GM12878 (cell line): ENCODE results near the gene FAM81B. TPM values are rescaled to one million over a fixed set of nuclear protein-coding genes. Genes with fewer than 3 reads are reported as not detected.

Experiments used
- ATAC-seq: fragments of 200-7000 bp; cut with Tn5 transposase; 3 replicates; pipeline ENCODE4 v1.9.1; 2020; ENCODE audit warnings: mild to moderate bottlenecking, moderate library complexity
- BruUV-seq: library from RNA; stranded (reverse); fragments of 400-500 nt; replicated peaks from 2 replicates; lab custom pipeline; 2021; lab: Mats Ljungman, UMichigan
- CTCF ChIA-PET: fragments of 300-600 bp; sonication (Branson Sonifier 250); formaldehyde crosslinking; extraction: SDS; loops from one replicate; lab custom pipeline; 2021; ENCODE audit warnings: inconsistent platforms; lab: Yijun Ruan, JAX
- POLR2A ChIA-PET: fragments of 350-600 bp; formaldehyde crosslinking; extraction: SDS; loops from one replicate; lab custom pipeline; 2021; ENCODE audit warnings: inconsistent platforms; lab: Charles Lee
- RAD21 ChIA-PET: fragments of 300-600 bp; sonication (Branson Sonifier 250); formaldehyde crosslinking; loops from one replicate; lab custom pipeline; 2023; ENCODE audit warnings: antibody characterized with exemption; ENCODE audit not compliant: unreplicated experiment; lab: Charles Lee
- SMC1A ChIA-PET: fragments of 300-600 bp; sonication (Branson Sonifier 250); formaldehyde crosslinking; loops from one replicate; lab custom pipeline; 2023; ENCODE audit not compliant: unreplicated experiment, uncharacterized antibody; lab: Charles Lee
- DNase-seq: peaks from one replicate; pipeline ENCODE4 v3.0.0-alpha.2; 2011; ENCODE audit warnings: low read depth, low spot score
- FAIRE-seq: peaks from 3 replicates; lab custom pipeline; 2011; peaks lifted over from hg19 to GRCh38; lab: Jason Lieb, UNC
- H2AFZ ChIP-seq: 2 replicates; pipeline ENCODE4 v1.6.0; 2011; ENCODE audit warnings: low read depth, low read length, control low read depth; ENCODE audit not compliant: control insufficient read depth
- H3K27ac ChIP-seq: 2 replicates; pipeline ENCODE4 v1.5.1; 2011; ENCODE audit warnings: control low read depth; ENCODE audit not compliant: control insufficient read depth, insufficient read depth
- H3K27me3 ChIP-seq, 2 experiments: replicated peaks in 1 of 2; 2 replicates each; pipeline versions ENCODE4 v1.6.0 to v1.6.1; 2011; ENCODE audit warnings: low read length in 1 of 2; ENCODE audit not compliant: control insufficient read depth in 2 of 2, insufficient read depth in 2 of 2
- H3K36me3 ChIP-seq, 2 experiments: 2 replicates each; pipeline ENCODE4 v1.5.1; 2011; ENCODE audit warnings: low read length in 1 of 2; ENCODE audit not compliant: control insufficient read depth in 2 of 2, insufficient read depth in 2 of 2
- H3K4me1 ChIP-seq: 2 replicates; pipeline ENCODE4 v1.6.1; 2011; ENCODE audit warnings: mild to moderate bottlenecking, low read length, moderate library complexity, mixed read lengths; ENCODE audit not compliant: control insufficient read depth, insufficient read depth
- H3K4me2 ChIP-seq: 2 replicates; pipeline ENCODE4 v1.6.0; 2011; ENCODE audit warnings: control low read depth; ENCODE audit not compliant: control insufficient read depth, insufficient read depth
- H3K4me3 ChIP-seq: fragments of 200-600 bp; sonication (generic); 2 replicates; pipeline ENCODE4 v1.5.1; 2016
- H3K79me2 ChIP-seq: 2 replicates; pipeline ENCODE4 v1.6.0; 2011; ENCODE audit warnings: low read length; ENCODE audit not compliant: control insufficient read depth, insufficient read depth
- H3K9ac ChIP-seq: 2 replicates; pipeline ENCODE4 v1.8.0; 2011; ENCODE audit warnings: low read length, control low read depth, mixed read lengths; ENCODE audit not compliant: control insufficient read depth, insufficient read depth
- H3K9me3 ChIP-seq: replicated peaks from 3 replicates; pipeline ENCODE4 v1.5.1; 2011; ENCODE audit warnings: mild to moderate bottlenecking, low read length; ENCODE audit not compliant: control insufficient read depth, insufficient read depth
- H4K20me1 ChIP-seq: 2 replicates; pipeline ENCODE4 v1.6.0; 2011; ENCODE audit not compliant: control insufficient read depth, insufficient read depth
- NR2C1 ChIP-seq: fragments of 450-650 bp; IDR thresholded peaks from 2 replicates; pipeline ENCODE4 v1.6.1; 2017; ENCODE audit warnings: antibody characterized with exemption, mild to moderate bottlenecking, moderate library complexity
- PBX3 ChIP-seq: IDR thresholded peaks from 2 replicates; pipeline ENCODE4 v1.6.1; 2011; ENCODE audit warnings: mild to moderate bottlenecking, low read depth, low read length, moderate library complexity; ENCODE audit not compliant: insufficient replicate concordance
- WGBS: methylation state at CpG from one replicate; pipeline ENCODE4 v1.1.6; 2016; ENCODE audit warnings: low lambda C conversion rate; ENCODE audit not compliant: insufficient replicate concordance, insufficient coverage; ENCODE audit errors: missing lambda C conversion rate; 5-methylcytosine and 5-hydroxymethylcytosine counted together
- in situ Hi-C: fragments of 300-500 bp; cut with MboI; formaldehyde crosslinking; loops from 9 replicates; pipeline ENCODE4 v1.14.3; 2018; ENCODE audit warnings: mixed read lengths
- intact Hi-C: fragments of 100-400 bp; cut with micrococcal nuclease; formaldehyde crosslinking; loops from one replicate; pipeline ENCODE4 v1.14.2; 2022; ENCODE audit not compliant: unreplicated experiment
- polyA plus RNA-seq, 11 experiments: library from polyadenylated mRNA; depleted of rRNA in 4 of 11; unstranded in 6 of 11; stranded (reverse) in 5 of 11; fragments of >200 nt; fragmentation: Nextera tagmentation in 4 of 11; fragmentation: Illumina TruSeq in 1 of 11; extraction: Ambion mirVana in 4 of 11; extraction: Trizol in 1 of 11; gene quantifications; 1 replicate in 1 of 11; 2 replicates in 10 of 11; pipeline versions ENCODE4 v1.2.1 to v1.2.3, GENCODE V29; 2011 to 2016; ENCODE audit warnings: inconsistent platforms in 2 of 11, missing spikeins in 2 of 11, low read depth in 1 of 11
- total RNA-seq, 4 experiments: library from RNA; depleted of rRNA in 3 of 4; stranded (reverse); fragments of >200 nt in 3 of 4; fragmentation: Illumina TruSeq in 1 of 4; extraction: Trizol in 1 of 4; gene quantifications; 2 replicates each; pipeline versions ENCODE4 v1.2.1 to v1.2.3, GENCODE V29; 2013 to 2021
- TF ChIP-seq, protein P1 (sequence below): fragments of 450-650 bp; IDR thresholded peaks from 2 replicates; pipeline ENCODE4 v1.6.1; 2014; ENCODE audit warnings: mild to moderate bottlenecking

The FAM81B gene
- total and polyA plus RNA-seq, 10 of the 15 experiments (the other 5 are each of a cell fraction or from before 2014, with no cell fraction given), result not detected

GRCh38 chr5:95454536-95454935 is 63.4 kb downstream of the FAM81B start (continued):
- TF ChIP-seq NR2C1, result no peak
- no peak for TF ChIP-seq PBX3
- TF ChIP-seq, protein P1, sequence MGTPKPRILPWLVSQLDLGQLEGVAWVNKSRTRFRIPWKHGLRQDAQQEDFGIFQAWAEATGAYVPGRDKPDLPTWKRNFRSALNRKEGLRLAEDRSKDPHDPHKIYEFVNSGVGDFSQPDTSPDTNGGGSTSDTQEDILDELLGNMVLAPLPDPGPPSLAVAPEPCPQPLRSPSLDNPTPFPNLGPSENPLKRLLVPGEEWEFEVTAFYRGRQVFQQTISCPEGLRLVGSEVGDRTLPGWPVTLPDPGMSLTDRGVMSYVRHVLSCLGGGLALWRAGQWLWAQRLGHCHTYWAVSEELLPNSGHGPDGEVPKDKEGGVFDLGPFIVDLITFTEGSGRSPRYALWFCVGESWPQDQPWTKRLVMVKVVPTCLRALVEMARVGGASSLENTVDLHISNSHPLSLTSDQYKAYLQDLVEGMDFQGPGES, result no peak

DNA sequence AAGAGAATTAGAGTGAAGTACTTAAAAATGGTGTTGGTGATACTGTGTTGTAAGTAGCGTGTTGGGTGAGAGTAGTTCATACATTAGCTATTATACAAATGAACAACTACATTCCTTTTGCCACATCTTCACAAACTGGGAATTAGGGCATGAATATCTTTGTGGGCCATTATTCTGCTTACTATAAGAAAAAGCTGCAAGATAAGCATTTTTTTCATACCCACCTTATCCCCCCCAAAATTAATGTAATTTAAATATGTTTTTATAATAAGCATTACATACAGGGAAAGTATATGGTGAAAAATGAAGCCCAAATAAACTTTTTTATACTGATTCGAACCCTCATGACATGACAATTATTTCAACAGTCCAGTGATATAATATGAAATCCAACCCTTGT is 69.5 kb downstream of the FAM81B start:
- ChIA-PET POLR2A (no interaction called here), SMC1A (interaction anchor here (2.0 kb wide), 1 partner anchor 10 kb away, joined by 4 read pairs; no protein-coding TSS in a partner anchor), RAD21 (no interaction called here), CTCF (no interaction called here)
- Histone ChIP-seq H3K4me2 (no peak overlapping the region), H3K36me3 (no peaks in the 10 kb centered on the region; a peak in 1 of 4 replicates), H3K27ac (no peak overlapping the region), H3K4me1 (no peaks in the 10 kb centered on the region), H3K4me3 (no peak overlapping the region), H2AFZ (no peak overlapping the region), H4K20me1 (no peaks in the 10 kb centered on the region; the same call in 1 of the 2 replicates), H3K27me3 (no peaks in the 10 kb centered on the region), H3K9ac (no peak overlapping the region), H3K9me3 (no peaks in the 10 kb centered on the region), H3K79me2 (no peaks in the 10 kb centered on the region)
- WGBS, result 100% methylated on average over 2 of the region's 2 CpGs
- intact Hi-C loops, result no loop called here
- TF ChIP-seq, protein P1, result no peak
- BruUV-seq, result no TSS peak
- in situ Hi-C loops, result no loop called here
- ATAC-seq (no peak), DNase-seq (no peak), FAIRE-seq (no peak)
